Embryonic facial prominence (tissue), 1 donor: ENCODE results near the gene PIEZO1.

Source experiments
- DNase-seq: peaks from one replicate; pipeline ENCODE4 v3.0.0-alpha.2; 2016; ENCODE audit errors: extremely low spot score

The PIEZO1 gene

GRCh38 chr16:88733630-88734360 lies 51.2 kb downstream of the PIEZO1 start:
- DNase-seq = no peak

- DNase-seq = no peak
Measured at GRCh38 chr16:88732961-88733294, 52.1 kb downstream of the PIEZO1 start.

GRCh38 chr16:88732172-88732960 lies 52.7 kb downstream of the PIEZO1 start:
- no peak for DNase-seq

GRCh38 chr16:88731699-88732098 lies 53.3 kb downstream of the PIEZO1 start:
- no peak for DNase-seq

- DNase-seq = no peak
Measured at GRCh38 chr16:88730632-88731607, 54.1 kb downstream of the PIEZO1 start.

- no peak for DNase-seq
Measured at GRCh38 chr16:88727871-88728270, 57.1 kb downstream of the PIEZO1 start.

- DNase-seq = no peak
Measured at GRCh38 chr16:88726981-88727380, 58.0 kb downstream of the PIEZO1 start.

- no peak for DNase-seq
Measured at GRCh38 chr16:88726408-88726749, 58.6 kb downstream of the PIEZO1 start.

GRCh38 chr16:88725609-88726407 lies 59.2 kb downstream of the PIEZO1 start:
- no peak for DNase-seq

GRCh38 chr16:88724855-88725555 lies 60.0 kb downstream of the PIEZO1 start:
- DNase-seq = no peak

GRCh38 chr16:88723911-88724310 lies 61.1 kb downstream of the PIEZO1 start:
- no peak for DNase-seq

GRCh38 chr16:88723507-88723887 lies 61.5 kb downstream of the PIEZO1 start:
- no peak for DNase-seq

GRCh38 chr16:88722784-88723506 lies 62.1 kb downstream of the PIEZO1 start:
- DNase-seq = no peak

GRCh38 chr16:88721815-88722755 lies 62.9 kb downstream of the PIEZO1 start:
- DNase-seq = no peak

GRCh38 chr16:88721236-88721635 lies 63.8 kb downstream of the PIEZO1 start:
- no peak for DNase-seq

- DNase-seq = no peak
Measured at GRCh38 chr16:88720396-88720970, 64.5 kb downstream of the PIEZO1 start.

GRCh38 chr16:88719933-88720296 lies 65.1 kb downstream of the PIEZO1 start:
- no peak for DNase-seq

GRCh38 chr16:88719267-88719932 lies 65.6 kb downstream of the PIEZO1 start:
- no peak for DNase-seq
